NCI-H2196 (cell line): ENCODE results near the gene HPS1.

Experiments
- DNase-seq: peaks from one replicate; lab custom pipeline; 2025; ENCODE audit not compliant: unreplicated experiment; lab: John Stamatoyannopoulos, UW

The HPS1 gene

DNA sequence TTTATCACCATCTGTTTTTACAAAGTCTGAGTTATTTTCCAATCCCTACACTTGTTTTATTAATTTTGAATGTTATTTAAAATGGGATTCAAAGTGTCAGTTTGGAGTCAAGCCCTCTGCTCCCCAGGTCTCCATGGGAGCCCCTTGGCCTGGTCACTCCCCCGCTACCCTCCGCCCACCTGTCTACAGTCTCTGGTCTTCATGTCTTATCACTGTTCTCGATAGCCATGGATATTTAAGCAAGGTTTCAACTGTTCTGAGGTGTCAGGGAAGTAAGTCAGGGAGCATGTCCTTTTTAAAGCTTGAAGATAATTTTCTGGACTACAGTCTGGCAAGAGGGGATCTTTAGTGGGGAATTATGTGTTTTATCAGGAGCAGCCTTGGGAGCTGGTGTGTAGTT, 19.1 kb upstream of the HPS1 start:
- DNase-seq, result no peak

DNA sequence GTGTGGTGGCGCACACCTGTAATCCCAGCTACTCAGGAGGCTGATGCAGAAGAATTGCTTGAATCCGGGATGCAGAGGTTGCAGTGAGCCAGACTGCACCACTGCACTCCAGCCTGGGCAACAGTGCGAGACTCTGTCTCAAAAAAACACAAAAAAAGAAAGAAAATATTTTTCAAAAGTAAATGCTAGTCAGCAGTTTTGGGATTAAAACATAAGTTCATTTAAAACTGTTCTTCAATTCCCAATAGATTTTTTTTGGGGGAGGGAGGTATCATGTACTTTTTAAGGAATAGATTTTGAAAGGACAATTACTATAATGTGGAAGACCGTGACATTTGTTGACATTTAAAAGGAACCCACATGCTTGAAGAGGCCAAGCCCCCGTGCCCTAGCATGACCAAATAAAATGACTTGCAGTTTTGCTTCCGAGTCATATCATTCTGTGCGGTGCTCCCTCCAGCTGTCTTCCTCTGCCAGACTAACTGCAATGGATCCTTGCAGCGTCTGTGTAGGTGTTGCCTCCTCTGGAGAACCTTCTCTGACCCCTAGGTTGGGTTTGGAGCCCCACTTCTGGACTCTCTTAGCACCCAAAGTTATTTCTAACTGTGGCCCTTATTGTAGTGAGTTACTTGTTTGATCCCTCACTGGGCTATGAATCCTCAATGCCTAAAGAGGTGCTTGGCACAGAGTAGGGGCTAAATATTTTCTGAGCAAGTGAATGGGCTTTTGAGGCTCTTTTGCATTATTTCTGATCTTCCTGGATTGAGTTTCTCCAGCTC, 17.4 kb upstream of the HPS1 start:
- no peak for DNase-seq

DNA sequence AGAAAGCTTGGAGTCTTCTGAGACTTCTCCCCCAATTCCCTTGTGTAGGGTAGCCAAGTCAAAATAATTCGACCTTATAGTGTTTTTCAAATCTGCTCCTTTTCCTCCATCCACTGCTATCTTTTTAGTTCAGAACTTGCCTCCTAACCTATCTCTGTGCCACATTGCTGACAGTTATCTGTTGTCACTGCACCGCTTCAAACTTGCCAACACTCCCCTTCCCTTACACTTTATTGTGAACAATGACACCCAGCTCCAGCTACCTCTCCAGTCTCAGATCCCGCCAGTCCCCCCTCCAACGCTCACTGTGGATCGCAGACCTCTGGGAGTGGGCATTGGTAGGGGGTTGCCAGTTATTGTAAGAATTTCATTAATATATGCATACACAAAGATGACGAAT, 16.3 kb upstream of the HPS1 start:
- DNase-seq, result no peak

DNA sequence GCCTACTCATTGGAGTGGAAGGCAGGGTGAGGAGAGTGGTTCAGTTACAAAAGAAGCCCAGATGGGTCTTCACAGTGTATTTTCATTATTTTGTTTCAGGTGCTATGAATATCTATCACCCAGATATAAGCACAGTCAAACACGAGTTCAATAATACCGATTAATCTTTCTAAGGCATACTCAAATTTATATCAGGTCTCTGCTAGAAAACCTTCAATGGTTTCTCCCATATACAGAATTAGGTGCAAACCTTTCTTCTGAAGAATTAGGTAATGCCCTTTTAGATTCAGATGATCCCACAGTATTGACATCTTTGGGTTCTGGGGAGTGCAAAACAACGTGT, 14.7 kb upstream of the HPS1 start:
- no peak for DNase-seq

GRCh38 chr10:98460837-98461499, 14.2 kb upstream of the HPS1 start:
- peak; percentile 57 for DNase-seq

DNA sequence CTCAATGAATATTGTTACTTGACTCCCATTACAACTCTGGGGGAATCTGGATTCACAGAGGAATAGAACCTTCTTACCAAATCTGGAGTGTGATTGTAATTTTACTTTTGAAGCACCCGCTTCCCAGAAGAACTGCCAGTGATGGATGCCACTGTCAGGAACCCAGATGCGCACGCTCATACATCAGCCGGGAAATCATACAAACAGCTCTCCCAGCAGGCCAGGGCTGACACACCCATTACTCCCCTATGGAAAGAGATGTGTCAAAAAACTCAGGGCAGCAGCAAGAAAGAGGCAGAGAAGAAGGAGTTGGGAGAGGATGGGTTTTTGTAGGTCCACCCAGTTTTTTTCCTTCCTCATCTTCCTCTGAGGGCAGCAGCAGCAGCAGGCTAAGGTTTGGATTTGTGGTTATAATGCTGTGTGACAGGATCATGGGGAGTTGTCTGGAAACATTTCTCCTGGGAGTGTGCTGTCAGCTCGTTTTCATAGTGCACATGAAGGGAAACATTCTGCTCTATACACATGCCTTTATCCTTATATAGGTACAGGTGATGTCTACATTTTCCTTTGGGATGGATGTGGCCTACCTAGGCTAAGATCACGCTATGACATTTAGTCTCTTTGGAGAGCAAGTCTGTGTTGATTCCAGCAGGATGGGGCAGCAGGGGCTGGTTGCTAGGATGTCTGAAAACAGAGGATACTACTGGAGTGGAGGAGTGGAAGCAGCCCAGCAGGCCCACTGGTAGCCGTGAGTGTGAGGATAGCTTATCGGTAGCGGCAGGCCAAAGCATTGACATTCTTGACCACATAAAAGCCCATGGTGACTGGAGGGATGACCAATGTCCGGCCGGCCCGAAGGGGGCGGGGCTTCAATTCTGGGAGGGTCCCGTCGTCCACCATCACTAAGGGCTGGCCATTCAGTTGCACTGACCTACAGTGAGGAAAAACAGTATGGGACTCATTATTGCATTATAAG, 12.4 kb upstream of the HPS1 start:
- no peak for DNase-seq

GRCh38 chr10:98457721-98458120, 11.0 kb upstream of the HPS1 start:
- DNase-seq, result no peak

DNA sequence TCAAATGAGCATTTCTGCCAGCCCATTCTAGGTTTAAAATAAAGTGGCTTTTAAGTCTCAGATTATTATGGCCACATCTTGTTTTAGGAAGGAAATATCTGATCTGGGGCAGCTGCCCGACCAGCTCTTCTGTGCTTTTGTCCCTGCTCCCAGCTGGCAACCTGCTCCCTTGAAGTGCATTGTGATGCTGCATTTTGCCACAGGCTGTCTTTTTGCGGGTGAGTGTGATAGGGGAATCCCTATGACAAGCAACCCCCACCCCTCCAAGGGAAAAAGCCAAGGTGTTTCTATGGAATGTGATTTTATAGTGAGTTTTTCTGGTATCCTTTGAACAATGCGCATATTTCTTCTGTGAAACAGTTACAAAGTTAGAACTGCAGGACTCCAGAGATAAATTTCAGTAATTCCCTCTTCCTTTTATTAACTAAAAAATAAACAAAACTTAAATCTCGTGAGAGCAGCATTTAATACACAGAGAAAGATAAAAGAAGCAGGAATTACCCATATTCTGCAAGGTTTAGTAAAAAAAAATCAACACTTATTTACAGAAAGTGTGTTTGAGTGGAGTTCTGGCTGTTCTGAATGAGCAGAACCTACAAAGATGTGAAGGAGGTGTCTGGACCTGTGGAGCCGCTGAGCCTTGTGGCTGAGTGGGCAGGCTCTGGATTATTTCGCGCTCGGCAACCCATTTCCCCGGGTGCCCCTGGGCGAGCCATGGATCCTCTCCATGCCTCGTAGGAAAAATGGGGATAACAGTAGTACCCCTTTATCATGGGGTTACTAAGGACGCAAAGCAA, 10.1 kb upstream of the HPS1 start:
- no peak for DNase-seq

GRCh38 chr10:98456043-98456570, 9.4 kb upstream of the HPS1 start:
- DNase-seq, result no peak

DNA sequence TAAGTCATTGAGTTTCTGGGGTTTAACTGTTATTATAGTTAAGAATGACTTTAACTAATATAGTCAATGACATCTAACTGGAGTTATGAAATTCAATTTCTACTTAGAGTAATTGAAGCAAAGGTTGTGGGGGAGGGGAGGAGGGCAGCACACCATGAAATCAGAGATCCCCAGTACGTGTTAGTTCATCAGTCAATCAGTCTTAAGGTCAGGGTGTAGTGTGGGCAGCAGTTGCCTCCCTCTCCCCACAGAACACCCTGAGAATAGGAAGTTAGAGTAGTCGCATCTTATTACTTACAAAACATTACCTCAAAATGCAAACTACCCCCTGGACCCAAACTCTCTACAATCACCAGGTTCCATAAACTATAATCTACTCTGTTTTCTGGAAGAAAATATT, 7.0 kb upstream of the HPS1 start:
- no peak for DNase-seq

- no peak for DNase-seq
Observed at GRCh38 chr10:98450618-98451017, 3.9 kb upstream of the HPS1 start.

GRCh38 chr10:98449287-98449686, 2.6 kb upstream of the HPS1 start:
- DNase-seq, result no peak

- no peak for DNase-seq
Observed at GRCh38 chr10:98446151-98446660, 529 bp downstream of the HPS1 start.

- no peak for DNase-seq
Observed at GRCh38 chr10:98445200-98445812, 1.4 kb downstream of the HPS1 start.

DNA sequence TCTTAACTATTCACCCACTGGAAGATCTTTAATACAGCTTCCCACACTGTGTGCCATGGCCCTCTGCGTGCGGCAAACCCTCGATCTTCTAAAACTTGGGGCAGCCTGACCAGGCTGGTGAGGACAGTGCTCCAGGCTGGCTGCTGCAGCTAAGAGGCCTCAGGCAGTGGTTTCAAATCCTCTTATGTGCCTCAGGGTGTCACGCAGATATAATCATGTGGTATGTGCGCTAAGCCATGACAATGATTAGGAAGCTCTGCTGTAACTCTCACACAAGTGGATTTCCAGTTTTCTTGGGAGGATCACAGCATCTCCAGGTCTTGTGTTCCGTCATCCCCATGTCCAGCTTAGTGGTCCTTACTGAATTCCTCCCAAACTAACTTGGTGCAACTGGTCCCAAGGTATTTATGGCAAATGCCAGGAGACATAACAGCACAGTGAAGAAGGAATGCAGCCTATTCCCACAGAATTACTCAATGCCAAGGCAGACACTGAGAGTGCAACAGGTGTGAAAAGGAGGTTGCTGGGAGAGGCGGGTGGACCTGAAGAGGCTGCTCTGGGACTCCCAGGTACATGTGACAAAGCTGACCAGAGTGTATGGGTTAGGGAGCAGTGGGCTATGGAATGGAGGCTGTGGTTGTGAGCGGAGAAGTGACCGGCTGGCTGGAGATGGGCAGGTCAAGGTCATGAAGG, 2.3 kb downstream of the HPS1 start:
- DNase-seq, result no peak

DNA sequence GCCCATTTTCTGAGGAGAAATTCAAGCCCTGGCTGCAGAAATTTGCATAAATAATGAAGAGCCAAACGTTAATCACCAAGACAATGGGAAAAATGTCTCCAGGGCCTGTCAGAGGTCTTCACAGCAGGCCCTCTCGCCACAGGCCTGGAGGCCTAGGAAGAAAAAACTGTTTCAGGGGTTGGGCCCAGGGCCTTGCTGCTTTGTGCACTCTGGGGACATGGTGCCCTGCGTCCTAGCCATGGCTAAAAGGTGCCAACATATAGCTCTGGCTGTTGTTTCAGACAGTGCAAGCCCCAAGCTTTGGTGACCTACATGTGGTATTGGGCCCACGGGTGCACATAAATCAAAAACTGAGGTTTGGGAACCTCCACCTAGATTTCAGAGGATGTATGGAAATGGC, 8.0 kb downstream of the HPS1 start:
- DNase-seq, result no peak

DNA sequence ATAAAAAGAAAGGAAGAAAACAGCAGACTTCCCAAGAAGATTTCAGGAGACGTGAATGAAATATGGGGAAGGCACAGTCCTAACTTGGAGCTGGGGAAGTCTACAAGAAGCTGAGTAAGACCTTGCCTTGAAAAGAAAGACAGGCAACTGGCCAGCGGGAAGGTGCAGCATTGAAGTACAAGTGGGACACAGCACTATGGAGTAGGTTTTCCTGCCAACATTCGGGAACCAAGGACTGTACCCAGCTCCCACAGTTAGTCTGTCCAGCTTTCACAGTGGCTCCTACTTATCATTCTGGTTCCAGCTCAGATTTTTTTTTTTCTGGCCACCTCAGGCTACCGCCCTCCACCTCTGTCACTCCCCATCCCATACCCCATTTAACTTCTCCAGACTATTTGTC, 10.0 kb downstream of the HPS1 start:
- no peak for DNase-seq

DNA sequence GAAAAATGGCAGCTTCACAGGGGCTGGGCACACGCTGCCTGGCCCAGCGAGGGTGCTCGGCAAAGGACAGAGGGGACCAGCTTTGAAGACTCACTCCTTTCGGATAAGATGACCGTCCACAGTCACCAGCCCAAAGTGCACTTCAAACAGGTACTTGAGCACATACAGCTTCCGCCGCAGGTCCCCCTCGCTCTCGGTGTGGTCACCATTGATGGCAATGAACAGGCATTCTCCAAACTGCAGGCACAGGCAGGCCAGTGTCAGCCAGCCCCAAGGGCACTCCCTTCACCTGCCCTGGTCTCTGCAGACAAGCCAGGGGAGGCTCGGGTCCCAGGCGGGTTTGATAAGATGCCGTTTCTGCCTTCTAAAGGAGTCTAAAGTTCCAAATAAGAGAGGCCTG, 11.6 kb downstream of the HPS1 start:
- DNase-seq, result no peak
